ENCODE measurements around the gene SCYGR5. TPM values are rescaled to one million over a fixed set of nuclear protein-coding genes. Genes with fewer than 3 reads are reported as not detected.

SCYGR5 gene
- total and polyA plus RNA-seq, 2 donors (not counting 3 experiments of a cell fraction or from before 2014, with no cell fraction given): not detected

GRCh38 chr2:227703280-227703732 is 36.7 kb downstream of the SCYGR5 start:
- no peak for TF ChIP-seq JUN (IDR thresholded peaks at IDR 0.05; ENCODE audit: borderline replicate concordance, insufficient read depth, insufficient read length, low read depth)
- TF ChIP-seq FOS (IDR thresholded peaks at IDR 0.05; ENCODE audit: borderline replicate concordance, insufficient read depth, low read length): no peak
- TF ChIP-seq GATA2 (IDR thresholded peaks at IDR 0.05; ENCODE audit: insufficient read depth, insufficient read length, low read depth, low read length): no peak
- TF ChIP-seq POLR2A (IDR thresholded peaks at IDR 0.05; ENCODE audit: low read depth, low read length): no peak
- no peak for TF ChIP-seq CTCF (IDR thresholded peaks at IDR 0.05; ENCODE audit: extremely low read depth in 1 of 2, insufficient read depth in 1 of 2, low read depth in 1 of 2, low read length in 2 of 2)
- TF ChIP-seq POLR2AphosphoS5 (IDR thresholded peaks at IDR 0.05; ENCODE audit: insufficient read depth, low read depth, low read length): no peak
- no peak for TF ChIP-seq MAX (IDR thresholded peaks at IDR 0.05; ENCODE audit: insufficient read depth, insufficient read length)
- TF ChIP-seq EZH2 (IDR thresholded peaks at IDR 0.05; ENCODE audit: borderline replicate concordance, low read depth, low read length, severe bottlenecking): no peak
- no peak for TF ChIP-seq MYC (IDR thresholded peaks at IDR 0.05; ENCODE audit: low read depth, low read length)
- H3K27me3 ChIP-seq (ENCODE audit: control insufficient read depth in 2 of 2, insufficient read depth in 2 of 2, low read length in 2 of 2): no peaks in the 10 kb centered on the region
- no peaks in the 10 kb centered on the region for H3K9me1 ChIP-seq (replicated peaks; ENCODE audit: control insufficient read depth, extremely low read depth, insufficient read depth, low read length)
- no peaks in the 10 kb centered on the region for H3K79me2 ChIP-seq (ENCODE audit: control insufficient read depth, insufficient read depth, low read length)
- POLR2A ChIA-PET: no interaction called here
- H3K4me1 ChIP-seq (ENCODE audit: control insufficient read depth, extremely low read depth, insufficient read depth, low read length): no peaks in the 10 kb centered on the region
- H3K4me2 ChIP-seq (ENCODE audit: insufficient read depth, low read length): no peak overlapping the region
- H4K20me1 ChIP-seq (replicated peaks; ENCODE audit: control insufficient read depth, extremely low read depth, insufficient read depth, low read length): no peaks in the 10 kb centered on the region
- H3K36me3 ChIP-seq (ENCODE audit: control insufficient read depth in 2 of 2, extremely low read depth in 1 of 2, insufficient read depth in 2 of 2, low read length in 2 of 2): no peaks in the 10 kb centered on the region
- DNase-seq (ENCODE audit: low read depth, low spot score) (no peak), FAIRE-seq (no peak)
- dilution Hi-C loops (cut with MboI; ENCODE audit: extremely low pct_ligation_motif_present, low sequenced_read_pairs) (no loop called here), intact Hi-C loops (cut with micrococcal nuclease) (no loop called here)
- CTCF ChIA-PET: no interaction called here
- H2AFZ ChIP-seq (ENCODE audit: low read depth, low read length): no peak overlapping the region
- BruUV-seq (replicated peaks): no TSS peak
- H3K9me3 ChIP-seq (replicated peaks; ENCODE audit: control insufficient read depth, insufficient read depth, low read length): no peaks in the 10 kb centered on the region
- H3K27ac ChIP-seq (ENCODE audit: insufficient read depth, low read depth, low read length): no peak overlapping the region
- H3K9ac ChIP-seq (replicated peaks; ENCODE audit: extremely low read depth, insufficient read depth, low read length): no peak overlapping the region
- no peak overlapping the region for H3K4me3 ChIP-seq (replicated peaks in 1 of 3; ENCODE audit: insufficient read depth in 1 of 3, low read depth in 1 of 3, low read length in 3 of 3)
